GM20431 (cell line): Measurements from ENCODE around the gene GALNT1.

Experiments
- in situ Hi-C: fragments of 300-500 bp; cut with MseI, MboI; formaldehyde crosslinking; loops from one replicate; pipeline ENCODE4 v1.15.0; 2020; ENCODE audit warnings: low sequenced_read_pairs; ENCODE audit not compliant: unreplicated experiment

Gene GALNT1

GRCh38 chr18:35707674-35708073, 126.1 kb downstream of the GALNT1 start:
- in situ Hi-C loops = no loop called here

GRCh38 chr18:35710581-35710980, 129.0 kb downstream of the GALNT1 start:
- in situ Hi-C loops = no loop called here

- in situ Hi-C loops = no loop called here
These were observed 129.7 kb downstream of the GALNT1 start for GRCh38 chr18:35711227-35711626.

GRCh38 chr18:35713545-35713944, 132.0 kb downstream of the GALNT1 start:
- in situ Hi-C loops = no loop called here

- in situ Hi-C loops = no loop called here
These were observed 133.0 kb downstream of the GALNT1 start for GRCh38 chr18:35714539-35714938.

GRCh38 chr18:35715139-35715538, 133.6 kb downstream of the GALNT1 start:
- in situ Hi-C loops = no loop called here

- in situ Hi-C loops = no loop called here
These were observed 134.8 kb downstream of the GALNT1 start for GRCh38 chr18:35716169-35716831.

- in situ Hi-C loops = no loop called here
These were observed 135.6 kb downstream of the GALNT1 start for GRCh38 chr18:35717182-35717581.

- in situ Hi-C loops = no loop called here
These were observed 140.0 kb downstream of the GALNT1 start for GRCh38 chr18:35721431-35722081.

GRCh38 chr18:35728676-35729075, 147.1 kb downstream of the GALNT1 start:
- in situ Hi-C loops = loop anchor here (25.0 kb wide), 1 partner anchor 316 kb away; no protein-coding TSS in a partner anchor

- in situ Hi-C loops = loop anchor here (25.0 kb wide), 1 partner anchor 318 kb away; no protein-coding TSS in a partner anchor
These were observed 148.6 kb downstream of the GALNT1 start for GRCh38 chr18:35729991-35730668.

- in situ Hi-C loops = loop anchor here (25.0 kb wide), 1 partner anchor 319 kb away; no protein-coding TSS in a partner anchor
These were observed 149.3 kb downstream of the GALNT1 start for GRCh38 chr18:35730691-35731370.

- in situ Hi-C loops = loop anchor here (25.0 kb wide), 1 partner anchor 319 kb away; no protein-coding TSS in a partner anchor
These were observed 150.2 kb downstream of the GALNT1 start for GRCh38 chr18:35731701-35732100.

GRCh38 chr18:35732162-35732561, 150.6 kb downstream of the GALNT1 start:
- in situ Hi-C loops = loop anchor here (25.0 kb wide), 1 partner anchor 320 kb away; no protein-coding TSS in a partner anchor

- in situ Hi-C loops = loop anchor here (25.0 kb wide), 1 partner anchor 320 kb away; no protein-coding TSS in a partner anchor
These were observed 151.1 kb downstream of the GALNT1 start for GRCh38 chr18:35732636-35733035.

- in situ Hi-C loops = loop anchor here (25.0 kb wide), 1 partner anchor 321 kb away; no protein-coding TSS in a partner anchor
These were observed 151.9 kb downstream of the GALNT1 start for GRCh38 chr18:35733408-35733807.

- in situ Hi-C loops = loop anchor here (25.0 kb wide), 1 partner anchor 324 kb away; no protein-coding TSS in a partner anchor
These were observed 155.2 kb downstream of the GALNT1 start for GRCh38 chr18:35736696-35737095.

- in situ Hi-C loops = loop anchor here (25.0 kb wide), 1 partner anchor 327 kb away; no protein-coding TSS in a partner anchor
These were observed 158.2 kb downstream of the GALNT1 start for GRCh38 chr18:35739778-35740177.

- in situ Hi-C loops = loop anchor here (25.0 kb wide), 1 partner anchor 328 kb away; no protein-coding TSS in a partner anchor
These were observed 159.1 kb downstream of the GALNT1 start for GRCh38 chr18:35740656-35741055.

GRCh38 chr18:35743916-35744315, 162.4 kb downstream of the GALNT1 start:
- in situ Hi-C loops = loop anchor here (25.0 kb wide), 1 partner anchor 332 kb away; no protein-coding TSS in a partner anchor
